Measurements from ENCODE around the gene IQGAP2. TPM values are rescaled to one million over a fixed set of nuclear protein-coding genes. Genes with fewer than 3 reads are reported as not detected.
A peak's percentile ranks its signal among the peaks of the same experiment; 100 is the strongest.

The IQGAP2 gene
- polyA plus RNA-seq, 1 donor (not counting 4 experiments of a cell fraction or from before 2014, with no cell fraction given): 0.14 TPM

GRCh38 chr5:76404223-76405211 lies 1.4 kb downstream of the IQGAP2 start:
- no peak for DNase-seq (ENCODE audit: low read depth, low spot score)
- no peak for FAIRE-seq
- peaks cover 53% of the 10 kb centered on the region for H3K27me3 ChIP-seq (ENCODE audit: control insufficient read depth, extremely low read depth, insufficient read depth, low read length)

GRCh38 chr5:76406014-76406413 lies 2.9 kb downstream of the IQGAP2 start:
- no peak overlapping the region for H3K27ac ChIP-seq (ENCODE audit: control insufficient read depth, insufficient read depth, low read length)
- H3K4me3 ChIP-seq (ENCODE audit: control insufficient read depth in 2 of 3, extremely low read depth in 1 of 3, insufficient read depth in 2 of 3, low read depth in 1 of 3, low read length in 3 of 3): no peak overlapping the region
- no peak for FAIRE-seq

More at GRCh38 chr5:76404223-76405211, 1.4 kb downstream of the IQGAP2 start:
- Histone ChIP-seq H3K9me1 (ENCODE audit: control insufficient read depth, extremely low read depth, insufficient read depth, low read length) (no peaks in the 10 kb centered on the region), H3K4me1 (ENCODE audit: control insufficient read depth, extremely low read depth, insufficient read depth, low read length) (no peaks in the 10 kb centered on the region), H3K36me3 (ENCODE audit: control insufficient read depth in 2 of 2, extremely low read depth in 1 of 2, insufficient read depth in 2 of 2, low read length in 2 of 2) (no peaks in the 10 kb centered on the region), H3K4me2 (ENCODE audit: control insufficient read depth, extremely low read depth, insufficient read depth, low read depth, low read length) (no peak overlapping the region), H2AFZ (ENCODE audit: control insufficient read depth, low read length) (no peak overlapping the region), H4K20me1 (ENCODE audit: control insufficient read depth, extremely low read depth, insufficient read depth, low read length) (no peaks in the 10 kb centered on the region), H3K9me3 (ENCODE audit: control insufficient read depth, low read depth, low read length) (no peaks in the 10 kb centered on the region), H3K9ac (ENCODE audit: control insufficient read depth, extremely low read depth, insufficient read depth, low read length) (no peak overlapping the region), H3K4me3 (ENCODE audit: control insufficient read depth in 2 of 3, extremely low read depth in 1 of 3, insufficient read depth in 2 of 3, low read depth in 1 of 3, low read length in 3 of 3) (no peak overlapping the region), H3K79me2 (ENCODE audit: control insufficient read depth, insufficient read depth, low read length) (no peaks in the 10 kb centered on the region), H3K27ac (ENCODE audit: control insufficient read depth, insufficient read depth, low read length) (no peak overlapping the region)
- TF ChIP-seq EZH2 (IDR thresholded peaks at IDR 0.05; ENCODE audit: low read length) (peak; percentile 42), CTCF (optimal IDR thresholded peaks at IDR 0.05 in 1 of 3, IDR thresholded peaks at IDR 0.05 in 1 of 3, conservative IDR thresholded peaks at IDR 0.05 in 1 of 3; ENCODE audit: extremely low read depth in 1 of 3, insufficient read depth in 2 of 3, low read length in 3 of 3) (no peak)
- dilution Hi-C loops (cut with MboI; ENCODE audit: extremely low pct_ligation_motif_present, low sequenced_read_pairs): no loop called here

More at GRCh38 chr5:76406014-76406413, 2.9 kb downstream of the IQGAP2 start:
- Histone ChIP-seq H3K9me1 (ENCODE audit: control insufficient read depth, extremely low read depth, insufficient read depth, low read length) (no peaks in the 10 kb centered on the region), H3K4me1 (ENCODE audit: control insufficient read depth, extremely low read depth, insufficient read depth, low read length) (no peaks in the 10 kb centered on the region), H4K20me1 (ENCODE audit: control insufficient read depth, extremely low read depth, insufficient read depth, low read length) (no peaks in the 10 kb centered on the region), H3K79me2 (ENCODE audit: control insufficient read depth, insufficient read depth, low read length) (no peaks in the 10 kb centered on the region), H3K9ac (ENCODE audit: control insufficient read depth, extremely low read depth, insufficient read depth, low read length) (no peak overlapping the region), H2AFZ (ENCODE audit: control insufficient read depth, low read length) (no peak overlapping the region), H3K36me3 (ENCODE audit: control insufficient read depth in 2 of 2, extremely low read depth in 1 of 2, insufficient read depth in 2 of 2, low read length in 2 of 2) (no peaks in the 10 kb centered on the region), H3K4me2 (ENCODE audit: control insufficient read depth, extremely low read depth, insufficient read depth, low read depth, low read length) (no peak overlapping the region), H3K9me3 (ENCODE audit: control insufficient read depth, low read depth, low read length) (no peaks in the 10 kb centered on the region), H3K27me3 (ENCODE audit: control insufficient read depth, extremely low read depth, insufficient read depth, low read length) (peaks cover 50% of the 10 kb centered on the region)
- TF ChIP-seq EZH2 (IDR thresholded peaks at IDR 0.05; ENCODE audit: low read length) (no peak), CTCF (optimal IDR thresholded peaks at IDR 0.05 in 1 of 3, IDR thresholded peaks at IDR 0.05 in 1 of 3, conservative IDR thresholded peaks at IDR 0.05 in 1 of 3; ENCODE audit: extremely low read depth in 1 of 3, insufficient read depth in 2 of 3, low read length in 3 of 3) (no peak)
- DNase-seq (ENCODE audit: low read depth, low spot score): no peak
- dilution Hi-C loops (cut with MboI; ENCODE audit: extremely low pct_ligation_motif_present, low sequenced_read_pairs): no loop called here

All from keratinocyte (primary cell).